T-helper 1 cell treated with Interleukin-12 subunit alpha and Interleukin-12 subunit beta and Interleukin-4 antibody, amounts not matched to agents 30 μg/mL and 1 μg/mL, for 36 hours (primary cell): Measurements from ENCODE around the gene PSAPL1.

Experiments used
- H3K27ac Mint-ChIP-seq: one replicate; pipeline ENCODE4 v1.8.0; 2021; ENCODE audit warnings: mild to moderate bottlenecking, mixed read lengths
- H3K27me3 Mint-ChIP-seq: one replicate; pipeline ENCODE4 v1.8.0; 2021; ENCODE audit warnings: low read depth, mixed read lengths
- H3K36me3 Mint-ChIP-seq: one replicate; pipeline ENCODE4 v1.8.0; 2021; ENCODE audit warnings: low read depth, mixed read lengths
- H3K4me1 Mint-ChIP-seq: one replicate; pipeline ENCODE4 v1.8.0; 2021; ENCODE audit warnings: low read depth, mixed read lengths
- H3K4me3 Mint-ChIP-seq: one replicate; pipeline ENCODE4 v1.8.0; 2021; ENCODE audit warnings: mild to moderate bottlenecking, moderate library complexity, mixed read lengths
- H3K9me3 Mint-ChIP-seq: one replicate; pipeline ENCODE4 v1.8.0; 2021; ENCODE audit warnings: mixed read lengths

PSAPL1 gene

DNA sequence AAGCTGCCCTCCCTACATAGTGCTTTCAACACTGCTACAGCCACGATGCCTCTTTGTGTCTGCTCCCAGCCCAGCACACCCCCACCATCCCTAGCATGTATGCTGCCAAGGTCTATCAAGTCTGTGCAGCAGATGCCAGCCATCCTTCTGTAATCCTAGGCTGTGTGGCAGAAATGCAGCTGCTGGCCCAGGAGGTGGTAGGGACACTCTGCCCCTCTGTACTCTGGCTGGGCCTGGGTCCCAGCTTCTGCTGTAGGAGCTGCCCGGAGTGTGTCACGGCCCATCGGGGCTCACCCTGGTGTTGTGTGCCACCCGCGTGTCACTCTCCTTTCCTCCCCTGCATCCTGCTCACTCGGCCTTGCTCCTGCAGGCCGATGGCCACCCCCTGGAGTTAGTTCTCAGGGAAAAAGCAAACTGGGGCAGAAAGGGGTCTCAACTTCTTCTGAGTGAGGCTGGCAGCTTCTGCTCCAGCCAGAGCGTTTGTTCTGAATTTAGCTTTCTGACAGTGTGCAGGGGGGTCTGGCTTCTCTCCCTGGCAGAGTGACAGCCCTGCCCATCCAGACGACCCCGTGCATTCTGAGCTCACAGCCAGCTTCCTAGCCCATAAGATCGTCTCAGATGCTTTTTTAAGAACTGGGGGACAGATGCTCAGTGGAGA lies 22.7 kb downstream of the PSAPL1 start:
- no peak overlapping the region for H3K27ac Mint-ChIP-seq
- H3K27me3 Mint-ChIP-seq, result no peaks in the 10 kb centered on the region
- no peak overlapping the region for H3K4me3 Mint-ChIP-seq
- H3K4me1 Mint-ChIP-seq, result no peaks in the 10 kb centered on the region
- H3K36me3 Mint-ChIP-seq, result no peaks in the 10 kb centered on the region
- H3K9me3 Mint-ChIP-seq, result peaks cover 7% of the 10 kb centered on the region

GRCh38 chr4:7411491-7411890 lies 23.2 kb downstream of the PSAPL1 start:
- Mint-ChIP-seq H3K4me1 (no peaks in the 10 kb centered on the region), H3K36me3 (no peaks in the 10 kb centered on the region), H3K9me3 (peaks cover 7% of the 10 kb centered on the region), H3K27me3 (no peaks in the 10 kb centered on the region), H3K4me3 (no peak overlapping the region), H3K27ac (no peak overlapping the region)

DNA sequence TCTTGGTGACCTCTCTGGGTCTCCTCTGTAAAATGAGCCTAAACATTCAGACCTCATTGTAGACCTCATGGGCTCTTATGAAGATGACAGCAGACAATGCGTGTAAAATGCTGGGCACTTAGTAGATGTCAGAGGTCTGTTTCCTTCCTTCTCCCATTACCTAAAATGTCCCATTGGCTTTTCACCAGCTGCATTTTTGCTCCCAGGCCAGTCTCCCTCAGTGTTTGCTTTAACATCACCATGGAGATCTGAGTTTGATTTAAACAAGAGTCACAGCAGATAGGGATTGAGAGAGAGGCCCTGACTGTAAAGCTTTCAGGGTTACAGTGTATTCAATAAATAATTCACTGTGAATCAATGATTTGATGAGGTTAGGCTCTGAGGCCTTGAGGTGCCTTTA lies 24.3 kb downstream of the PSAPL1 start:
- H3K4me1 Mint-ChIP-seq, result no peaks in the 10 kb centered on the region
- no peaks in the 10 kb centered on the region for H3K27me3 Mint-ChIP-seq
- H3K36me3 Mint-ChIP-seq, result no peaks in the 10 kb centered on the region
- H3K4me3 Mint-ChIP-seq, result no peak overlapping the region
- H3K9me3 Mint-ChIP-seq, result peaks cover 7% of the 10 kb centered on the region
- no peak overlapping the region for H3K27ac Mint-ChIP-seq

- no peak overlapping the region for H3K27ac Mint-ChIP-seq
- no peak overlapping the region for H3K4me3 Mint-ChIP-seq
- H3K9me3 Mint-ChIP-seq, result peaks cover 7% of the 10 kb centered on the region
- H3K4me1 Mint-ChIP-seq, result no peaks in the 10 kb centered on the region
- no peaks in the 10 kb centered on the region for H3K27me3 Mint-ChIP-seq
- no peaks in the 10 kb centered on the region for H3K36me3 Mint-ChIP-seq
Observed at GRCh38 chr4:7408166-7408565, 26.6 kb downstream of the PSAPL1 start.

GRCh38 chr4:7403001-7403400 lies 31.7 kb downstream of the PSAPL1 start:
- Mint-ChIP-seq H3K27ac (no peak overlapping the region), H3K36me3 (no peaks in the 10 kb centered on the region), H3K27me3 (no peaks in the 10 kb centered on the region), H3K9me3 (peaks cover 5% of the 10 kb centered on the region), H3K4me3 (no peak overlapping the region), H3K4me1 (no peaks in the 10 kb centered on the region)

DNA sequence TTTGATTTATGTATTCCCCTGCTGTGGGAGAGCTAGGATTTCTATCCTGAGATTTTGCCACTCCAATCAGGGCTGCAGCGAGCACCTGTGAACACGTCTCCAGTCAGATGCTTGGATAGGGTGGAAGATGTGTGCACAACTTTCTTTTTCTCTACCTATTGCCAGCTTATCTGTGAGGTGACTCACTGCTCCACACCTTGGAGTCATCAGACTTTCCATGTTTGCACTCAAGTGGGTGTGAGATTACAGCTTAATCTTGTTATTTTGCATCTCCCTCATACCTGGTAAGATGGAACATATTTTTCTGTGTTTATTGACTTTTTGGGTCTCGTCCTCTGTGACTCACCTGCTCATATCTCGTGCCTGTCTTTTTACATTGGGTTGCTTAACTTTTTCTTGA lies 32.2 kb downstream of the PSAPL1 start:
- H3K4me3 Mint-ChIP-seq, result no peak overlapping the region
- no peaks in the 10 kb centered on the region for H3K27me3 Mint-ChIP-seq
- no peaks in the 10 kb centered on the region for H3K36me3 Mint-ChIP-seq

GRCh38 chr4:7400671-7401298 lies 33.9 kb downstream of the PSAPL1 start:
- peaks cover 3% of the 10 kb centered on the region for H3K27me3 Mint-ChIP-seq
- no peaks in the 10 kb centered on the region for H3K36me3 Mint-ChIP-seq
- no peaks in the 10 kb centered on the region for H3K4me1 Mint-ChIP-seq
- no peak overlapping the region for H3K4me3 Mint-ChIP-seq
- peaks cover 5% of the 10 kb centered on the region for H3K9me3 Mint-ChIP-seq
- no peak overlapping the region for H3K27ac Mint-ChIP-seq

More for the DNA sequence above, 32.2 kb downstream of the PSAPL1 start:
- Mint-ChIP-seq H3K27ac (no peak overlapping the region), H3K9me3 (peaks cover 5% of the 10 kb centered on the region), H3K4me1 (no peaks in the 10 kb centered on the region)

- Mint-ChIP-seq H3K4me1 (no peaks in the 10 kb centered on the region), H3K9me3 (peaks cover 5% of the 10 kb centered on the region), H3K27me3 (peaks cover 3% of the 10 kb centered on the region), H3K36me3 (no peaks in the 10 kb centered on the region), H3K27ac (no peak overlapping the region), H3K4me3 (no peak overlapping the region)
Observed at GRCh38 chr4:7399440-7400234, 35.1 kb downstream of the PSAPL1 start.

- Mint-ChIP-seq H3K36me3 (no peaks in the 10 kb centered on the region), H3K4me3 (no peak overlapping the region), H3K4me1 (no peaks in the 10 kb centered on the region), H3K27me3 (peaks cover 3% of the 10 kb centered on the region), H3K27ac (no peak overlapping the region), H3K9me3 (peaks cover 5% of the 10 kb centered on the region)
Observed at GRCh38 chr4:7398788-7399439, 35.8 kb downstream of the PSAPL1 start.

DNA sequence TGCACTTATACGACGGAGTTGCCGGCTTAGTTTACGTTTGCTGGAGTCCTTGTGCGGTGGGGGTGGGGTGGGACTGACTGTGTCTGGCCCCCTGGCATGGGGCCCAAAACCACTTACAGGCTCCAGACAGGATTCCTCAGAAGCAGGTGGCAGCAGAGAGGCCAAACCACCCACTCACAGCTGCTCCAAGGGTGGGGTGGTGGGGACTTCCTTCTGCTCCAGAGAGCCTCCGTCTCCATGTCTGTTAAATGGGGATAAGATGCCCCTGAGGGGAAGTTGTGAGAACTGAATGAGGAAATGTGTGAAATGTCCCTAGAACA lies 36.7 kb downstream of the PSAPL1 start:
- Mint-ChIP-seq H3K27me3 (peaks cover 3% of the 10 kb centered on the region), H3K9me3 (peaks cover 5% of the 10 kb centered on the region), H3K36me3 (no peaks in the 10 kb centered on the region), H3K27ac (no peak overlapping the region), H3K4me3 (no peak overlapping the region), H3K4me1 (no peaks in the 10 kb centered on the region)

- H3K9me3 Mint-ChIP-seq, result peaks cover 5% of the 10 kb centered on the region
- no peak overlapping the region for H3K4me3 Mint-ChIP-seq
- no peak overlapping the region for H3K27ac Mint-ChIP-seq
- no peaks in the 10 kb centered on the region for H3K36me3 Mint-ChIP-seq
- H3K27me3 Mint-ChIP-seq, result peaks cover 3% of the 10 kb centered on the region
- no peaks in the 10 kb centered on the region for H3K4me1 Mint-ChIP-seq
Observed at GRCh38 chr4:7397206-7398103, 37.3 kb downstream of the PSAPL1 start.

- H3K4me1 Mint-ChIP-seq, result no peaks in the 10 kb centered on the region
- H3K36me3 Mint-ChIP-seq, result no peaks in the 10 kb centered on the region
- no peak overlapping the region for H3K4me3 Mint-ChIP-seq
- H3K9me3 Mint-ChIP-seq, result peaks cover 5% of the 10 kb centered on the region
- H3K27ac Mint-ChIP-seq, result no peak overlapping the region
- peaks cover 3% of the 10 kb centered on the region for H3K27me3 Mint-ChIP-seq
Observed at GRCh38 chr4:7396186-7396910, 38.4 kb downstream of the PSAPL1 start.

GRCh38 chr4:7395645-7396044 lies 39.1 kb downstream of the PSAPL1 start:
- H3K4me1 Mint-ChIP-seq, result no peaks in the 10 kb centered on the region
- peaks cover 2% of the 10 kb centered on the region for H3K9me3 Mint-ChIP-seq
- H3K4me3 Mint-ChIP-seq, result no peak overlapping the region
- no peaks in the 10 kb centered on the region for H3K36me3 Mint-ChIP-seq
- H3K27me3 Mint-ChIP-seq, result peaks cover 3% of the 10 kb centered on the region
- no peak overlapping the region for H3K27ac Mint-ChIP-seq
